HG02870 (cell line): ENCODE results near the gene FRMD3.
"Not testable (repeated sequence)": the region's sequence is repeated elsewhere in the genome, so short reads cannot be mapped to it uniquely, and the experiment has no call there.

Experiments used
- ATAC-seq: cut with Tn5 transposase; IDR thresholded peaks from one replicate; pipeline ENCODE4 v1.9.1; 2021; ENCODE audit warnings: mild to moderate bottlenecking, moderate library complexity; ENCODE audit not compliant: unreplicated experiment

The FRMD3 gene

DNA sequence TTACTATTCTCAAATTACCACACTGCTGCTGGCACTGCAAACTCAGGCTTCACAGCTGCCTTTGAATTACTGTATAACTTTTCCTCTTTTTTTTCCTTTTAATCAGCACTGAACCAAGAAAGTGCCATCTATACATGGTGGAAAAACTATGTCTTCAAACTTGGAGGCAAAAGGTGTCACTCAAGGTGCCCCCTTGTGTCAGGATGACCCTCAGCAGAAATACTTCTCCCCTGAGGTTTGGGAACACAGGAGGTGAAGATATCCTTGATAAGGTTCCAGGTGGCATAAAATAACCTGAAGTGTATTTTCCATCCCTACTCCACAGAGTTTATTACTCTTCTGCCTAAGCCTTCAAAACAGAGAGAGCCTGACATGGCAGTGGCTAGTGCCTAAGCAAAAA lies 14.5 kb downstream of the FRMD3 start:
- no peak for ATAC-seq

DNA sequence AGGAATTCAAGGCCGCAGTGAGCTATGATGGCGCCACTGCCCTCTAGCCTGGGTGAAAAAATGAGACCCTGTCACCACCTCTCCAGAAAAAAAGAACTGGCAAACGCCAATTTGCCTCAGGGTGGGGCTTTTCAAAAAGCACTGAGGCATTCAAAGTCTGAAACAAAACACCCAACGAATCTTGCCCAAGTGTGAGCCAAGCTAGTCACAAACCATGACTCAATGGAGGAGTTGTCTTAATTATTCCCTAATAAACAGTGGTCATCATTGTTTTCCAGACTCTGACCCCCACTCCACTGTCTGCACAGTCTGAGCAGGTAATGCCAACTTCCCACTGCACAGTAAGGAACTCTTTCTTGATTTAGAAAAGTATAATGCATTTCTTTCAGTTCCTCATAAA lies 16.8 kb downstream of the FRMD3 start:
- ATAC-seq = no peak

DNA sequence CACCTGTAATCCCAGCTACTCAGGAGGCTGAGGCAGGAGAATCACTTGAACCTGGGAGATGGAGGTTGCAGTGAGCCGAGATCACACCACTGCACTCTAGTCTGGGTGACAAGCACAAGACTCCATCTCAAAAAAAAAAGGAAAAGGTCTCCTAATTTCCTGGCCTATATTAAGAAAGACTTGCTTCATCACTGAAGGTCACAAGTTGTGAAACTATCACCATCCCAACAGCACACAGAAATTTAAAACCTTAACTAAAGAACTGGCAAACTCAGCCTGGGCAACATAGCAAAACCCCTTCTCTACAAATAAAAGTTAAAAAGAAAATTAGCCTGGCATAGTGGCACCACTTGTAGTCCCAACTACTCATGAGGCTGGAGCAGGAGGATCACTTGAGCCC lies 17.2 kb downstream of the FRMD3 start:
- no peak for ATAC-seq

DNA sequence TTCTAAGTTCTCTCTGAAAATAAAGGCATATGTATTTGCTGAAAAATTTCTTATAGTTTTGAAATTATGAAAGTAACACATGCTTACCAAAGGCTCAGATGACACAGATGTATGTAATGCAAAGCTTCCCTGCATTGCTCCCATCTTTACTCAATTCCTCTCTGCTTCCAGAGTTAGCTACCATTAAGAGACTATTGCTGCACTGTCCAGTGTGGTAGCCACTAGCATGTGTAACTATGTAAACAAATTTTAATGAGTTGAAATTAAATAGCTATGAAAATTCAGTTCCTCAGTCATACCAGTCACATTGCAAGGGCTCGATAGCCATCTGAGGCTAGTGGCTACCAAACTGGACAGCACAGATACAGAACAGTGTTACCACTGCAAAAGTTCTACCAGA lies 17.9 kb downstream of the FRMD3 start:
- no peak for ATAC-seq

DNA sequence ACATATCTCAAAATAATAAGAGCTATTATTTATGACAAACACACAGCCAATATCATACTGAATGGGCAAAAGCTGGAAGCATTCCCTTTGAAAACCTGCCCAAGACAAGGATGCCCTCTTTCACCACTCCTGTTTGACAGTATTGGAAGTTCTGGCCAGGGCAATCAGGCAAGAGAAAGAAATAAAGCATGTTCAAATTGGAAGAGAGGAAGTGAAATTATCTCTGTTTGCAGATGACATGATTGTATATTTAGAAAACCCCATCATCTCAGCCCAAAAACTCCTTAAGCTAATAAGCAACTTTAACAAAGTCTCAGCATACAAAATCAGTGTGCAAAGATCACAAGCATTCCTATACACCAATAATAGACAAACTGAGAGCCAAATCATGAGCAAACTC lies 20.2 kb downstream of the FRMD3 start:
- ATAC-seq = not testable (repeated sequence)

DNA sequence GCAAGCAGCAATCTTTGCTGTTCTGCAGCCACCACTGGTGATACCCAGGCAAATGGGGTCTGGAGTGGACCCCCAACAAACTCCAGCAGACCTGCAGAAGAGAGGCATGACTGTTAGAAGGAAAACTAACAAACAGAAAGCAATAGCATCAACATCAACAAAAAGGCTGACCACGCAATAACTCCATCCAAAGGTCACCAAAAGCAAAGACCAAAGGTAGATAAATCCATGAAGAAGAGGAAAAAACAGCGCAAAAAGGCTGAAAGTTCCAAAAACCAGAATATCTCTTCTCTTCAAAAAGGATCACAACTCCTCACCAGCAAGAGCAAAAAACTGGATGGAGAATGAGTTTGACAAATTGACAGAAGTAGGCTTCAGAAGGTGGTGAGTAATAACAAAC lies 23.4 kb downstream of the FRMD3 start:
- ATAC-seq = no peak

DNA sequence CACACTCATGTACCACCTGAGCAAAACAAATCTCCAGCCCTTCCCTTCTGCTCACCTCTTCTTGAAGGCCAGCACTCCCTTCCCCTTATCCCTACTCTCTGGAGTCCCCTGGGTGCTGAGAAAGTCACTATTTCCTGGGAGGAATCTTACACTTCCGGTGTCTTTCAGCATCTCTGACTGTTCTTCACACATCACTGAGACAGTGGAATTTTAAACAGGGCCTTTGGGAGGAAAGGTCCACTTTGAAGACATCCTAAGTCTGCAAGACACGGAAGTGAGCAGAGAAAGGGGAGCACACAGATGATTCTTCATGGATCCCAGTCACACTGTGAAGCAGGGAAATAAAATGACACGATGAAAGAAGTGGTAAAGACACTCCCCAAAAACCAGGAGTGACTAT lies 25.6 kb downstream of the FRMD3 start:
- no peak for ATAC-seq

DNA sequence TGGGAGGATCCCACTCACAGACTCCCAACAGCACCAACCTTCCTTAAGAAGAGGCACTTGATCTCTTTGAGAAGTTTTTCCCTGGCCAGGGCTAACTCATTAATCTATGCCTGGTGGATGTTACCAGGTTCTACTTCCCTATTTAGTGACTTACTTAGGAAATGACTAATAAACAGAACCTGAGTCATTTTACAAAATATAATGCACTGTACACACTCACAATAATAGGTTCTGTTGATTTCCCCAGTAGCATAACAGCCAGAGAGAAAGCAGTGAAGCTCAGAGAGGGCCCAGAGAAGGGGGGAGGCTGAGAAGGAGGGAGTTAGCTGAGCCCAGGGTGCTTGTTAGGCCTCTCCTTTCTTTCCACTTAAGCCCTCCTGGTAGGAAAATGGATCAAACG lies 27.1 kb downstream of the FRMD3 start:
- ATAC-seq = peak; percentile 98

DNA sequence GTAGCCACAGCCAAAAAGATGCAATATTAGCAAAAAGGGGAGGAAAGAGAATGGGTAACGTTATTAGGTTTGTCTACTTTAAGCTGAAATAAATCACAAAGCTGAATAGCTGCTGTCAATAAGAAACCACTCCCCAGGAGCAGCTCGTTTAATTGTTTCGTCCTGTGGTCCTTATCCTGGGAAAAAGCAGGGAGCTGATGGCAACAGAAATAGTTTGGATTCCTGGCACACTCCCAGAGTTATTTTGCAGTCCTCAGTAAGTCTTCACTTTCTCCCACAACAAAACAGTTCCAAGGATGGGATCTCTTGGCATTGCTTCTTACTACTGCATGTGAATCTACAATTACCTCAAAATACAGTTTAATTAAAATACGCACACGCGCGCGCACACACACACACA lies 28.8 kb downstream of the FRMD3 start:
- no peak for ATAC-seq

DNA sequence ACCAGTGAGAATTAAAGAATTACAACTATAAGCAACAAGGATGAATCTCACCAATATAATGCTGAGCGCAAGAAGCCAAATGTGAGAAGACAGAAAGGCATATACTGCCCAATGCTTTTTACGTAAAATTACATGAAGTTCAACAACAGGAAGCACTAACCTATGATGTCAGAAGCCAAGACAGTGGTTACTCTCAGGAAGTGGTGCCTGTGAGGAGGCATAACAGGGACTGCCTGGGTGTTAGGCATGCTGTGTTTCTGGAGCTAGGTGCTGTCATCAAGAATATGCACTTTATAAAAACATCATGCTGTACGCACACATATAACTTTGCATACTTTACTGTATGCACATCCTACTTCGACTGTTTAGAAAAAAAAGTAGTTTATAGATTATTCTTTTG lies 30.1 kb downstream of the FRMD3 start:
- ATAC-seq = no peak

DNA sequence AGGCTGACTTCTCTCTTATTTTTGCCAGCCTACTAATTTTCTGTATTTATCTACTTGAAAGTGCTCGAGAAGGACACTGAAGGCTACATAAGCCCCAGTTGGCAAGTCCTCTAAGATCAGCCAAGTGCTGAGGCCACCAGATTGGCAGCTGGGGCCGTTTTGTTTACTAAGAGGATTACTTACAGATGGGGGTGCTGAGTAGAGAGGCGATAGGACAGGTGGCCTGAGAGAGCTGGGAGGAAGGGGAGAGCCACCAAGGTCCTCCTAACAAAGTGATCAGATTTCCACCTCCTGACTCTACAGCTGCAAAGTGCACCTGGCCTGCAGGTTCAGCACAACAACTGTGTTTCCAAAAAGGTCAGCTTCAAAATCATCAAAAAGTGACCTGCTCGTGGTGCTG lies 32.9 kb downstream of the FRMD3 start:
- ATAC-seq = no peak

DNA sequence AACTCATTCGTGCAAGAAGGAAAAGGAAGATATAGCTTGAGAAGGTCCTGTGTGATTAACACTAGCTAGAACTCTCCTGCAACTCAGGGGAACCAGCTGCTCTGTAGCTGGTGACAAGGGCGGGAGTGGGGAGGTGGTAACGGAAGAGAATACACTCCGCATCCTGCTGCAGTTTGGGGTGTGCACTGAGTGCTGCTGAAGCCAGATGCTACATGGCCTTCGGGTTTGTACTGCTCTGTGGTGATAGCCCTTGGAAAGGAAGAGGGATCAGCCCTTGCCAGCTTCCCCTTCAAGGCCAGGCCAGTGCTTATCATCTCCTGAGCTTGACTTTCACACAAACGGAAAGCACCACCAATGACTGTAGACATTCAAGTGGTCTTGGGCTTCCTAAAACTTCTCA lies 34.3 kb downstream of the FRMD3 start:
- no peak for ATAC-seq

DNA sequence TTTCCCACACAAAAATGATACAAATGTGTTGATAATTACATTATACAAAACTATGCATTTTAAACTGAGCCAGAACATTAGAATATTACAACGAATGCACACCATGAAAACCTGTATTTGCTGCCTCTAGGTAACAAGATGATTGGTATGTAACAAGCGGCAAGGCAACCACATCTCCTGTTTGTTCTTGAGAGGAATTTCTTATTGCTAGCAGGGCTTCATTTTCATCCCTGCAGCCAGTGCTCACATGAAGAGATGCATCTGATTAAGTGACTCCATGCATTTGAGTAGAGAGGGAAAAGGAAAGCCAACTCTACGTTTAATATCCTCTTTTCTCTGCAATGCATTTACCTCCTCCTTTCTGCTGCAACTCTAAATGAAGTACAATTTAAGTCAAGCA lies 36.6 kb downstream of the FRMD3 start:
- no peak for ATAC-seq

DNA sequence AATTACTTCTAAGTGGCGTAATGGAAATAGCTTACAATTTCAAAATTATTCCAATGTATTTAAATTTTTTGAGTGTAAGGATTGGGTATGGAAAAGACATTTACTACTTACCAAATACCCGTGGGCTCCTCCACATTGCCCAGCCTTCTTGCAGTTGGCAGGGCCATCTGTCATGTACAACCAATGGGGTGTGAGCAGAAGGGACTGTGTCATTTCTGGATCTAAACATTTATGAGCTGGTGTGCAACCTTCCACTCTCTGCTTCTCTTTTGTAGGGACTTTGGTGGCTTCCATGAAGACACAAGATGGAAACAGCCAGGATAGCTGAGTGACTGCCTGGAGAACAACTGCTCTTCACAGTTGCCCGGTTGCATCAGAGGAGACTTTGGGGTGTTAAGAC lies 40.8 kb downstream of the FRMD3 start:
- ATAC-seq = no peak

DNA sequence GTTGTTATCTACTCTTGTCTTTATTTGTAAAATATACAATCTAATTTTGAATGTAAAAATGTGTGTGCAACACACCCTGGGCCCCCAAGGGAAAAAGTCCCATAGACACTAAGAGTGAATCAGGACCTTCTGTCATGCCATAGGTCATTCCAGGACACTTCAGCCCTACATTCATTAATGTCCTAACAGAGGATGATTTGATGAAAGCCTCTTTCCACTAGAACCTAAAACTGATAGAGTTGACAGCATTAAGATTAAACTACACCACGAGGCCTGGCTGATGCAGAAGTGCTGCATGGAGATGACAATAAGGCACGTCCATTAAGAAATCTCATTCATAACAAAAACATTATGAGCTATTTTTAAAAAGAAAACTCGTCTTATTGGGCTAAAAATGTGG lies 46.2 kb downstream of the FRMD3 start:
- ATAC-seq = no peak

DNA sequence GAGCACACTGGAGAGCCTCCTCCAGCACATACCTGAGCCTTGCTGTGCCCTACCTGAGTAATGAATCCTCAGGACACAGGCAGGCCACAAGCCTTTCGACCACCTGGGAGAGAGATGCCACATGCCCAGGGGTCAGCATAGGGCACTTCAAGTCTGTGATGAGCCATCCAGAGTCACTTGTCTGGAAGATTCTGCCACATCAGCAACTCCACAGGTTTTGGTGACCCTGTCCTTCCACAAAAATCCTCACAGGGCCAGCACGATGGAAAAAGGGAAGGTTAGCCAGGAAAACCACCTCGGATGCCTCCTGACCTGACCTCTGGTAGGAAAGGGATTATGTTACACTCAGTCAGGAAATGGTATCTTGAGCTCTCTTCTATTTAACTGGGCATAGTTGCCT lies 46.8 kb downstream of the FRMD3 start:
- ATAC-seq = no peak

DNA sequence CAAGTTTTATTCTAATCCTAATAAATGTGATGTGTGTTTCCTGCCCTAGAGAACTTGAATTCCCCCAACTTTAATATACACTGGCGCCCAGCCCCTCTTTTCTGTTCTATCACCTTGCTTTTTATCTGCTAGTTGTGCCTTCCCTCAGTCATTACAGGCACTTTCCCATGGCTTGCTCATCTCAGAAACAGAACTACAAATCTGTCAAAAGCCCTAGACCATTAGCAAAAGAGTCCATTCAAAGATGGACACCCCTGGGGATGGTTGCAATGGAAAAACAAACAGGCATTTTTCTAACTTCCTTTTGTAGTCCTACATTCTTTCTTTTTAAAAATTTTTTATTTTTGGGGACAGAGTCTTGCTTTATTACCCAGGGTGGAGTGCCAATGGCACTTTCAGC lies 48.2 kb downstream of the FRMD3 start:
- no peak for ATAC-seq

DNA sequence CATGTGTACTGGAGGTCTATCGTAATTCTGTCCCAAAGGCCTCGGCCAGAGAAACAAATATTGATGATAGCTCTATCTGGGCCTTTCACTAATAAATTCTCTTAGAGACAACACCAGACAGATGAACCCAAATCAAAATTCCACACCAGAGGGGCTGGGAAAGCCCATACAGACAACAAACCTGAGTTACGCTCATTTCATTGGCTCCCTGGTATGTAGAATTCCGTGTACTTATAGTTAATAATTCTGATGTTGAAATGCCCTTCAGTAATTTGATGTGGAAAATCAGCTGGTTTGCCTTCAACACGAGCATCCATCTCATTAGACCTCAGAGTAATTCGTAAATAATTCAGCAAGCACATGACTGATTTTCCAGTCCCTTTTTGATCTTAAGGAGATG lies 53.2 kb downstream of the FRMD3 start:
- no peak for ATAC-seq

DNA sequence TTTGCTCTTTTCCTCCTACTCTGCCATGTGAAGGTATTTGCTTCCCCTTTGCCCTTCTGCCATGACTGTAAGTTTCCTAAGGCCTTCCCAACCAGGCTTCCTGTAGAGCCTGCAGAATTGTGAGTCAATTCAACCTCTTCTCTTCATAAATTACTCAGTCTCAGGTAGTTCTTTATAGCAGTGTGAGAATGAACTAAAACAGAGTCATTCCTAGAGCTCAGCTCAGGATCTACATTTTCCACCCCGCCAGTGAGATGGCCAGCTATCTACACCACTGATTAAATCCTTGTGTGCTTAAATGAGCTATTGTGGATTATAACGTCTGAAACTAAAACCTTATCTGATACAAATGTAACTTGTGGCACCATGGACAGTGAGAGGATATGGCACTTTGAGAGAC lies 55.0 kb downstream of the FRMD3 start:
- ATAC-seq = no peak

DNA sequence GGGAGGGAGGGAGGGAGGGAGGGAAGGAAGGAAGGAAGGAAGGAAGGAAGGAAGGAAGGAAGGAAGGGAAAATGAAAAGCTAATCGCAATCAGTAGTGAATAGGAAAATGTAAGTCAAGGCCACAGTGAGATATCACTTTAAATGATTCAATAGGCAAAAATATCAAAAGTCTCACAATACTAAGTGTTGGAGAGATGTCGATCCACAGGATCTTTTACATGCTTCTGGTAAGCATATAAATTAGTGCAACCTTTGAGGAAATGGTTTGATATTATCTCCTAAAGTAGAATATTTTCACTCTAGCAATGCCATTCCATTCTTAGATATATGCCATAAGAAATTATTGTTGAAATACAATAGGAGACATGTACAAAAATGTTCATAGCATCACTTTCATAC lies 58.4 kb downstream of the FRMD3 start:
- no peak for ATAC-seq

DNA sequence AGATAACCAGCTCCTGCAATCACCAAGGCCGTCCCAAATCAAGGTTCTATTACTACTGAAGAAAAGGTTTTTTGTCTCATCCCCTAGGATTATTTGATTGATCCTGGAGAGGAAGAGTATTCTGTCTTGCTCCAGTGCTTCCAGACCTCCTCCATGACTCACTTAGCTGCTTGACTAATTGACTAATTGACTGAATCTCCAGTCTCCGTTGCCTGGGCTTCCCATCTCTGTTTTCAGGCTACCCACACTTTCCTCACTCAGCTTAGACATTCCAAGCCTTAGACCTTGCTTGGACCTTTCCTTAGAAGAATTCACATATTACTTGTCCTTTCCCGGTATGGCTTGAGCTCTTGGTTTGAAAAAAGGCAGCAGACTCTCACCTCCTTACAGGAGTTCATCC lies 60.6 kb downstream of the FRMD3 start:
- ATAC-seq = no peak

DNA sequence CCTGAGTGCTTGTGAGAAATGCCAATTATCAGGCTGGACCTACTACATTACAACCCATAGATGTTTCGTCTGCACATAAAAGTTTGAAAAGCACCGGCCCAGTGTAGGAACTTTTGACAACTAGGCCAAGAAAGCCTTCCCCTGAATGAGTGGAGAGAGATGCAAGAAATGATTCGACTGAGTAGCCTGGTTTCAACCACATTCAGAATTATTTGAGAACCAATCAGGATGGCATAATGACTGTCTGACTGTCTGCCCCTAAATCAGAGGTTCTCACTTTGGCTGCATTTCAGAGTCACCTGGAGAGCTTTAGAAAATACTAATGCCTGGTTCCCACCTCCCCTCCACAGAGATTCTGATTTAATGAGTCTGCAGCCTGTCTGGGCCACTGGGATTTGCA lies 61.1 kb downstream of the FRMD3 start:
- ATAC-seq = no peak

DNA sequence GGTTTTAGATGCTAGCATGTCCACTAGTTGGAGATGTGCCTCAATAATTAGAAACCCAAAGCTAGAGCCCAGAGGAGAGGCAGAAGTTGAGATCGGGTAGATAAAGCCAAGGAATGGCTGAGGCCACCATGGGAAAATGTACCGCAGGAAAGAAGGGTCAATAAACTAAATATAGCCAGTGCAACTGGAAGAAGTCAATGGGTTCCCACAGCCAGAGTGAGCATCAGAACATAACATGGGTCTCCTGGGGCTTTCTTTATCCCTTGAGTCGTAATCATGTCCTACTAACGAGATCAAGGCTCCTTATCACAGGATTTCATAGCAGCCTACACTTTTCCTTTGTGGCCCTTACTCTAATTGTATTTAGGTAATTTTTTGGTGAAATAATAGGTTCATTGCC lies 61.7 kb downstream of the FRMD3 start:
- ATAC-seq = no peak

DNA sequence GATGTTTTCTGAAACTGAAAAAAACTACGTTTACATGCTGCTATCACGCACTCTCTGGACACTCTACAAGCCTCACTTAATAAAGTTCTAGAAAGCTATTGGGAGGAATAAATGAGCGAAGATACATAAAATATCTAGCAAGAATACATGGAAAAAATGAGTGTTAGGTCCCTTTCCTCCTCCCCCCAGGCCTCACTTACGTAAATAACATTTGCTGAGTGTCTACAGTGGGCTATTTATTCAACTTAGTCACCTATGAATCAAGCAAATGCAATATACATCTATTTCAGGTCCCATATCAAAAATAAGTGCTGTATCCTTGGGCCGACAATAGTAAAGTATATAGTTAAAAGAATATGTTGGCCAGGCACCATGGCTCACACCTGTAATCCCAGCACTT lies 62.5 kb downstream of the FRMD3 start:
- no peak for ATAC-seq
